NB4 (cell line): ENCODE data around the gene MSN.

Experiments
- CTCF ChIP-seq: IDR thresholded peaks from one replicate; pipeline ENCODE4 v1.5.1; 2012; ENCODE audit warnings: low read depth, low read length
- MAX ChIP-seq: IDR thresholded peaks from 2 replicates; pipeline ENCODE4 v1.6.1; 2011; ENCODE audit warnings: low read depth, low read length
- POLR2A ChIP-seq: IDR thresholded peaks from 2 replicates; pipeline ENCODE4 v1.6.1; 2011; ENCODE audit warnings: mild to moderate bottlenecking; ENCODE audit not compliant: insufficient read length; ENCODE audit errors: extremely low read depth

- TF ChIP-seq CTCF (peak; percentile 17), MAX (no peak), POLR2A (peak; percentile 52)
Observed at GRCh38 chrX:65667503-65668376, at the start of gene MSN.
